Epidermal melanocyte (primary cell): ENCODE data around the gene ADAMTSL4.
"Not testable (repeated sequence)": the region's sequence is repeated elsewhere in the genome, so short reads cannot be mapped to it uniquely, and the experiment has no call there.

Source experiments
- DNase-seq: peaks from one replicate; pipeline ENCODE4 v3.0.0; 2011; ENCODE audit warnings: low spot score; ENCODE audit not compliant: insufficient read length

Gene ADAMTSL4

DNA sequence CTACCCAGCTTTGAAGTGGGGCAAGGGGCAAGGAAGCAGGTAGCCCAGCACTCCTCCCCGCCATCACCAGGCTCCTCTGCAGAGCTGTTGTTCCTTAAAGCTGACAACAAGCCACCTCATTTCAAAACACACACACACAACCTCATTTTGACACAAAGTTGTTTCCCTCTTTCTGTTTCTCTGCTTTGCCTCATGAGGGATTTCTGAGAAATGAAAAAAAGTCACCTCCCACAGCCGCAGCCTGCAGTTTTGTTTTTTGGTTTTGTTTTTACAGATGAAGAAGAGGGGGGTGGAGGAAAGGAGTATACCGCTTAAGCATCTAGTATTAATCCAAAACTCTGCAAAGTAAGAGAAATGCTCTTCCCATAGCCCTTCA, 18.1 kb downstream of the ADAMTSL4 start:
- DNase-seq, result no peak

DNA sequence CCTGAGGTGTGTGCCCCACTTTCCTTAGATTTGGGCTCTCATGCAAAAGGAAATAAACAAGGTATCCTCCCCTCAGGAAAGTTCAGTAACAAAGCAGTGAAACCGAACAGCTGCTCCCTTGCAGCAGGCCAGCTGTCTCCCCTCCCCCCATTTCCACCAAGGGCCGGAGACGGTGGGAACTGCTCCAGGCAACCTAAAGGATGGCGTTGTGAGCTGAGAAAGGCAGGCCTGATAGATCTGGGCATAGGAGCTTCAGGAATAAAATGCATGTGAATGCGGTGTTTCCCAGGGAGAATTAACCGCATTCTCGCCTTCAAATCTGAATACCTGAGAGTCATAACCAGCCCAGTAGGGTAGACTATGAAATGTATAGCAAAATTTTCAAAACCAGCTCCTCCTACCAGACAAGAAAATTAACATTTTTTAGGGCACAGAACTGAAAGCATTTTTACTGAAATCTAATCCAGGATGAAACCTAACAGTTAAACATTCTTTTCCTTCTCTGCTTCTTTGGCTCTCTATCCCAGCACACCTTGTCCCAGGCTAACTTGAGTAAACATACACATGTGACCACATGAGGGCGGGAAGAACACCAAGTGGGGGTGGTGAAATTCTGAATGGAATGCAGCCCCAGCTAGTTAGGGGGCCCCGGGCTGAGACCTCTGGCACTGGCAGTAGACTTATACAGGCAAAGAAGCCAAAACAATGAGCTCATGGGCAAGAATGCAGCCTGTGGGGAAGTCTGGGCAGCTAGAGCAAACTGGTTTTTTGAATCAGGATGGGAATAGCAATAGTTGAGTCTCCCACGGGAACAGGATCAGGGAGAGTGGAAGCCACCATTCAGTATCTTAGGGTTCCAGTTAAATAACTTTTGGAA, 18.7 kb downstream of the ADAMTSL4 start:
- peak; percentile 63 for DNase-seq

DNA sequence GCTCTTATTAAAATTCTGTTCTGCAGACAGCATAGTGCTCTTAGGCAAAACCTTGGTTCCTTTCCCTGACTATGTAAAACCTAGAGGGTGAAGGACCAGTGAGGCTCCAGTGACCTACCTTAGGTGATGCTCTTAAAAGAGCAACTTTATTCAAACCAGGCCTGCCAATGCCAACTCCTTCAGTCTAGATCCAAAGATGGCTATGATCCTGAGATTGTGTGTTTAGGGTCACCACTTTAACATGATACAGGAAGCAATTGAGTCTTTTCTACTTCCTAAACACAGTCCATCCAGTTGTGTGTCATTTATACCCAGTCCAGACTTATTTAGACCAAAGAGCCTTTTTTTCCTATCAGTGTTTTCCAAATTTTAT, 19.4 kb downstream of the ADAMTSL4 start:
- no peak for DNase-seq

DNA sequence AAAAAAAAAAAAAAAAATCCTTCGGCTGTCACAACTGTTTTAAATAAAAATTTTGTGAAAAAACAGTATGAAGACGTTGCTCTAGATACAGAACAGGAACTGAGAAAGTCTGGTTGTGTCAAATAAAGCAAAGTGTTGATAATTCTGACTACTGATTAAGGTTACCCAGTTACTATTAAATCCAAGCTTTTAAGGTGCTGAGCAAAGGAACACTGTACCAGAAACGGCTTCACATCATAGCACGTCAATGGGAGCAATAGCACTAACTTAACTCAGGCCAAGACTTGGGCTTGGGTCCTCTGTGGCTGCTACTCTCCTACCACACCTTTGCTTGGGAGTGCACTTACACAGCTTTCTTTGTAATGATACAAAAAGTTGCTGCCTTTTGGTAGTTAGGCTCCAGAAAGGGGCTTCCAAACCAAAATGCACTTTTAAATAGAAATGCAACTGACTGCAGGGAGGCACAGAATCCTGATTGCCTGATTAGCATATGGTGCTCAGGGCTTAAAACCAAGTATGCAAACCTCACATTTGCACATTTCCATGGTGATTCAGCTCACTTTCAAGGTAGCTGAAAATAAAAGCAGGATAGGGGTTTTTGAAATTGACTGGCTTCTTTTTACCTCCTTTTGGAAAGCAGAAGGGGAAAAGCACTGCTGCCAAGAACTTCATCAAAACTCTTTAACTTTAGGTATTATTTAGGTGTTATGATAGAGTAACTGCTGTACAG, 23.9 kb downstream of the ADAMTSL4 start:
- no peak for DNase-seq

DNA sequence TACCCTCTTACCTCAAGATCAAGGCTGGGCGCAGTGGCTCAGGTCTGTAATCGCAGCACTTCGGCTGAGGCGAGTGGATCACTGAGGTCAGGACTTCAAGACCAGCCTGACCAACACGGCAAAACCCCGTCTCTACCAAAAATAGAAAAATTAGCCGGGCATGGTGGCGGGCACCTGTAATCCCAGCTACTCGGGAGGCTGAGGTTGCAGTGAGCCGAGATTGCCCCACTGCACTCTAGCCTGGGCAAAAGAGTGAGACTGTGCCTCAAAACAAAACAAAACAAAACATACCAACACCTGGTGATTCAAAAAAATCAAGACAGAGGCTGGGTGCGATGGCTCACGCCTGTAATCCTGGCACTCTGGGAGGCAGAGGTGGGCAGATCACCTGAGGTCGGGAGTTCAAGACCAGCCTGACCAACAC, 24.5 kb downstream of the ADAMTSL4 start:
- not testable (repeated sequence) for DNase-seq

DNA sequence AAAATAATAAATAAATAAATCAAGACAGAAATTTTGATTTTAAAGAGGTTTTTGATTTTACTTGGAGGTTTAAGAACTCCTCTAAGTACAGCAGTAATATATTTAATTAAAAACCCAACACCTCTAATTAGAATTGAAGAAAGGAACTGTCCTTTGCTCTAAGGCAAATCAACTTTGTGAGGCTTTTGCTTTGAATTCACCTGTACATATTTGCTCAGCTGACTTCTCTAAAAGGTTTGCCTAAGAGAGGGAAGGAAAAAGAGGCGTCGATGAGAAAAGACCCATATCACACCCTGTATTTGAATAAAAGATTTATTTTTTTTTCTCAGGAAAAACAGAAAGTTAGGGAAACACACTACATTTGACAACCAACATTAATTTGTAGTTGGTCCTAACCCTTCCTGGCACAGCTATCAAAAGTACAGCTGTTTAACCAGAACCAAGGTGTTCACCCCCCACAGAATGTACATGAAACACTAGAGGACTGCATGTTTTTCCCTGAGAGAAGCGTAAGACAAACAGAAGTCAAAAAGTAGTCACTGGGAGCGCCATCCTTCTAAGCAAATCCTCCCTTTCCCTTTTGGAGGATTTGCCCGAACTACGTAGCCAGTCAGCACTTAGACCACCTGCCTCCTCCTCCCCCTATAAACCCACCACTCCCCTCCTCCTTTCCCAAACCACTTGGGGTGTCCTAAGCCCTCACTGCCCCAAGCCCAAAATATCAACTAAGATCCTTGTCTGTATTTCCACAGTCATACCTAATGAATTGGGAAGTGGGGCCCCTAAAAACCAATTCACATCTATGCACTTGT, 25.3 kb downstream of the ADAMTSL4 start:
- no peak for DNase-seq

DNA sequence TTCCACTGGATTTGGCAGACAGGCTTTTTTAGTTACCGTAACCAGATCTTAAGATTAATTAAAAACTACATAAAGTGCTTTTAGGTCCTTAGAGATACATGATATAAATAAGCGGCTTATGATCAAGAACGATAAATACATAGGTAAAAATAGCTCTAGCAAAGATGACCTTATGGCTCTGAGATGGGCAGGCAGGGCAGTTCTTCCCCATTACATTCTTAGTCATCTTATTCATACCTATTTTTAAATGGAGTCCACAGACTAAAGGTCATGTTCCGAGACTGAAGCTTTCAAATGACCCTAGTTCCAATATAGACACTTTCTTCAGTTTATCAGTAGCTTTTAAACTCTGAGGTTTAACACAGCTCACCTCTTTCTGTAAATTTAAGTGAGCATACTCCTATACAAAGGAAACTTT, 25.9 kb downstream of the ADAMTSL4 start:
- no peak for DNase-seq

DNA sequence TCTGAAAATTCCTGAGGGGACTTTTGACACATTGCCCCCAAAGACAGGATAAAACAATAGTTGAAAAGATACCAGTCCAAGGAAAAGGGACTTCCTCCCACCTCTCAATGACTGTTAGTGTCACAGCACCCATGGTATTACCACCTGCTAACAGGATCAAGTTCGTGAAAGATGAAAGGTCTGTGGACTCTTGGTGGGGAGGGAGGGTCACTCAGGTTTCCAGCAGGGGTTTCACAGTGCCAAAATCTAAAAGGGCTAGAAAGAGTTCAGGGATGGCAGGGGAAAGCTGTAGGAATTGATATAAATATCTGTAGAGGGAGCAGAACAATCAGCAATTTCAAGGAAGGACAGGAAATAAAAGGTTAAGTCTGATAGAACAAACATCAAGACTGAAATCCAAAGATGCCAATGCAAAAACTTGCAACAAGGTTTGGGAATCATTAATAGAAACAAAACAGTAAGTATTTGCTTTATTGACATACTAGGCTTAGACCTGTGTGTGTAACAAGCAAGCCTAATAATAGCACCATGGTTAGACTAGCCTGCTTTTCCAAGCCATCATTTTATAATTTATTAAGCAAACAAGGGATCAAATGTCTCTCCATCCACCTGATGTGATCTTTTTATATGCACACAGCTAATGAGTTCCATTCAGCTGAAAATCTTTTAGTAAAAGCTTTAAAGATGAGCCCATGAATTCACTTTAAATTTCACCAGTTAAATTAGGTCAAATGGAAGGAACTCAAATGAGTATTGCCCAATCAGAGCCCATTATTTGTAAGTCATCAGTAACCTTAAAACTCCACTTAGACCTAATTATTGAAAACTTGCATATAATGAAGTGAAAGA, 26.5 kb downstream of the ADAMTSL4 start:
- DNase-seq, result no peak

DNA sequence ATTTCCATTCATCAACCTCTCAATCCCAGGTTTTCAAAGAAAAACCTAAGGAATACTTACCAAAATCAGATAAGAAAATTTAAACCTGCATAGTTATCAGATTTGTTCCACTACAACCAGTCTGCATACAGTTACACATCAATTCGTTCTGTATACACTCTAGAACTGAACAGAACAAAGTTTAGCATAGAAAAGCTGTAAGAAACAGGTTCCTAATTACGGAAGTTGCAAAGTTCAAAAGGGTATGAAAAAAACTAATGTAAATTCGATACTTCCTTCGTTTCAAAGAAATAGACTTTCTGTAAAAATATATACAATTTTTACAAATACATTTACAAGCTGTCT, 27.1 kb downstream of the ADAMTSL4 start:
- DNase-seq, result no peak

DNA sequence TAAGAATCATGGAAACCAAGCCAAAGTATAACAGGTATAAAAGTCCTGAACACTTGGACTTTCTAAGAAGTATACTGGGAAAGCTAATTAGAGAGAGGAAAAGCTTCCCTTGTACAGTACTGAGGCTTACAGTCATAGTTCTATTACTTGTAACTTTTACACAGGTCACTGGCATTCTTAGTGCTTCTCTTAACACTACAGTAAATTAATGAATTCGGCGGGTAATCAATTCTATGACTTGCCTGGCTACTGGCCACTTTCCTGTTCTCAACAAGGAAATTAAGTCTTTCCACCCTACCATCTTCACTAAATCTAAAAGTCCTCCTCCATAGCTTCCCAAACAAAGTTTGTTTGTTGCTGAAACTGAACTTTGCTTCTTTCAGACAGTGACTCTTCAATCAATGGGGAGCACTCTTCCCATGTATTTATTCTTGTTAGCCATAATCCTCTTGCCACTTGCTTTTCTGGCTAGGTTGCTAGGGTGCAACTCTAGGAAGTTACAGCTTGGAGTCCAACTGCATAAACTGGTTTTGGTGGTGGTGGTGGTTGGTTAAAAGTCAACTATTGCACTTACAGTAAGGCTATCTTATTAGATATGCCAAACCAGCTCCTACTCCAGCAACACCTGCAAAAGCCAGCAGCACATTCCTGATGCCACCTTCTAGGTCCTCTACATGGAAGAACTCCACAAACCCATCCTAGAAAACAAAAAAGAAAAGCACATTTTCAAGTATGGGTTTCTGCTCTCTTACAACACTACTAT, 27.8 kb downstream of the ADAMTSL4 start:
- no peak for DNase-seq

DNA sequence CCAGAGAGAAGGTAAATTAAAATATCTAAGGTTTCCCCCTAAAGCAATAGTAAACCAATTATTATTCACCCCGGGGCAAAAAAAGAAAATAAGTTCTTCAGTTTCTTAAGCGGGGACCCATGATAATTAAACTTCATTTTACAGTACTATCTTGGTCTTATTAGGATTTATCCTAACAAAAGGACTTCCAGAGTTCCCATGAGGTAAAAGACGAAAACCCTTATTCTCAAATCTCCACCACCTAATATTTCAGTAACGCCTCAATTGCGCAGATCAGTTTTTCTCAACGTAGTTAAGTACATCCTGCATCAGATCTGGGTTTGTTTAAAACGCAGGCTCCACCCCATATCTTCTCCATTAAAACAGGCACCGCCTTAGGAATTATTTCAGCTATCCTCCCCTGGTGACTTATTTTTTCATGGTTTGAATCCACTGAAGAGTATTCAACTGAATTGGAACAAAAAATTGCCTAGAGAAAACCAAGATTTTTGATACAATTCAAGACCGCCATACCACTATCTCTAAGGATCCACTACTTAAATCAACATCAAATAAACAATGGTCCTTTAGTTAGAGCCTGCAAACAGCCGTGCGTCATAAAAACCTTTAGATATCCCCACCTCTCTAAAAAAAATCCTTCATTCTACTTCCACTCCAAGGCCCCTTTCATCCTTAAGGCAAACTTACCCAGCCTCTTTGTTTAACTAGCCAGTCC, 28.5 kb downstream of the ADAMTSL4 start:
- peak; percentile 43 for DNase-seq

DNA sequence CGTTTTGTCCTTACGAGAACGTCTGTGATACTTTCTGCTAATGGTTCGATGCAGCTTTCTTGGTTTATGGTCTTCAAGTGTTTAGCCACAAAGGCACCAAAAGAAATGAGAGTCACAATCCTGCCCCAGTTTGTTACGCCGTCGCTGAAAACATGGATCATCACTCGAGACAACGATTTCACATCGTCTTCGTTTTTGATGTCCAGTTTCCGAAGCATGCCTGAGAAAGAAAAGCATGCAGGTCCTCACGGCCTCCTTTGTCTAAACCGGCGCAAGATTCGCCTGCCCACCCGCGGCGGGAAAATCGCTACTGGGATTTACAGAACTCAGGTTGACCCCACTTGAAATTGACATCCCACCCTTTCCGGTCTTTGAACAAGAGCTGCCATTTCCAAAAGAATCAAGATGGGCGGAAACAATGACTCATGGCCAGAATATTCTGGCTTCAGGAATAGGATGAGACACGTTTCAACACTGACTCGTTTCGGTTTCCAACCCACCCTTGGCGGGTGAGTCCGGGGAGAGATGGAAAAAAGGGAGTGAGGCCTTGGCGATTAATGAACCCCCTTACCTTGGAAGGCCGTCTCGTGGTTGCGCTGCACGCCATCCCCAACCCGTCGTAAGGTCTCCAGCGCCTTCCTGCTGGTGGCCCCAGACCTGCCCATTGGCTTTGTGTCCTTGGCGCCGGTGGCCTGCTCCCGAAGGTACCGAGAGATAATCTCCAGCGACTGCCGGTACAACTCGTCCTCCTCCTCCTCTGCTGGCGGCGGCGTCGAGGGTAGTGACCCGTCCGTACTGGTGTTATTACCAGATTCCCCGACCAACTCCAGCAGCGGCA, 29.3 kb downstream of the ADAMTSL4 start:
- no peak for DNase-seq

DNA sequence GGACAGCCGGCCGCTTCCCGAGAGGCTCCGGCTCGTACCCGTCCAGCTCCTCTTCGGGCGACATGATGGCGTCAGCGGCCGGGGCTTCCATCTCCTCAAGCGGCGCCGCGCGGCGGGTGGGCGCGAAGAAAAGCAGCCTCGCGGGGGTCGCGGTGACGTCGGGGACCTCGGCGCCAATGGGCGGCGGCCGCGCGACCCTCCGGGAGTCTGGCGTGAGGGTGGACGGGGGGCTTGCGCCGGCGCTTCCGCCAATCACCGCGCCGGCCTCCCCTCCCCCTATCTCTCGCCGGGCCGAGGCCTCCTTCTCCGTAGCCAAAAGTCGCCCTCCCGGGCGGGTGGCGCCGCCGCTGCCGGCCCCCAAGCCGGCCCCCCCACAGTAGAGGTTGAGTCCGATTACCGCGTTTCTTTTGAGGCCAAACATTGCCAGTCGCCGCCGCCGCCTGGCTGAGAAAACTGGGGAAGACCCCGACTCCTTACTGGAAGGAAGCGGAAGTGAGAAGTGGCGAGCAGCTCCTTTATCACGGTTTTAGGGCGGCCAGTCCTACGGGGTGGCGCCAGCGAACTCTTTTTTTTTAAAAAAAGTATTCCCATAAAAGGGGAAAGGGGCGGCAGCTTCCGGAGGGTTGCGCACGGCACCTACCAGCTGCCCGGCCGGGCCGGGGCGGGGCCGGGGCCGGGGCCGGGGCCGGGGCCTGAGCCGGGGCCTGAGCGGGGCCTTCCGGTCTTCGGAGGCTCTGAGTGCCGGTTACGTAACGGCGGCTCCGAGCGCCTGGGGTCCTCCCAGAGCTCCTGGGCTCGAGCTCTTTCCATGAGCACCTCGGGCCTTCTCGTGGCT, 30.1 kb downstream of the ADAMTSL4 start, which contains the start of gene MCL1:
TSS of gene MCL1 (minus strand) at position 501 of the 835 bp plus-strand sequence. CDS start at position 421, 80 bp downstream.
- peak; percentile 90 for DNase-seq

DNA sequence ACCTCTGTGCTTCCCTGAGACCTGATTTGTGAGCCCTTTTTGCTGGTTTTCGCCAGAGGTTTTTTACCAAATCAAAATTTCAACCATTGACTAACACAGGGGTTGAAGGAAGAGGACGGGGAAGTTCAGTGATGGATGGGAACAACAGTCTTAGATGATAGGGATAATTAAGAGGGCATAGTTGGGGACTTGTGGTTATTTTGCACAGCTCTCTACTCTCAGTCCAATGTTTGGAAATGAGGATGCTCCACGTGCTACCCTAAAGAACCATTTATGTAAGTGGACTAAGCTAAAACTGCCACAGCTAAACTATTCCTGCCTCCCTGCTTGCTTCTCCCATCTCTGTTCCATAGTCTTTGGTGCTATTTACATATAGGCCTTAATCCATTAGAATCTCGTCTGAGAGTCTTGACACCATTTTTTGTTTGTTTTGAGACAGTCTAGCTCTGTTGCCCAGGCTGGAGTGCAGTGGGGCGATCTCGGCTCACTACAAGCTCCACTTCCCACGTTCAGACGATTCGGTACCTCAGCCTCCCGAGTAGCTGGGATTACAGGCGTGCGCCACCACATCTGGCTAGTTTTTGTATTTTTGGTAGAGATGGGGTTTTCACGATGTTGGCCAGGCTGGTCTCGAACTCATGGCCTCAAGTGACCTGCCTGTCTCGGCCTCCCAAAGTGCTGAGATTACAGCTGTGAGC, 30.9 kb downstream of the ADAMTSL4 start:
- no peak for DNase-seq

DNA sequence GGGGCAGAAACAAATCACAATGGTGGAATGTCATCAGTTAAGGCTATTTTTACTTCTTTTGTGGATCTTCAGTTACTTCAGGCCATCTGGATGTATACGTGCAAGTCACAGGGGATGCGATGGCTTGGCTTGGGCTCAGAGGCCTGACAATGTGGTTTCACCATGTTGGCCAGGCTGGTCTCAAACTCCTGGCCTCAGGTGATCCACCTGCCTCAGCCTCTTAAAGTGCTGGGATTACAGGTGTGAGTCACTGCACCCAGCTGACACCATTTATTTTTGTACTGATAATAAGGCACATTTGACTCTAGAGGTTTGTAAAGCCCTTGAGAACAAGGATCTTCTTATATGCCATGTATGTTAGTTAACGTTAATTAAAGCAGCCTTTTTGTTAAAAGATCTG, 31.8 kb downstream of the ADAMTSL4 start:
- not testable (repeated sequence) for DNase-seq

DNA sequence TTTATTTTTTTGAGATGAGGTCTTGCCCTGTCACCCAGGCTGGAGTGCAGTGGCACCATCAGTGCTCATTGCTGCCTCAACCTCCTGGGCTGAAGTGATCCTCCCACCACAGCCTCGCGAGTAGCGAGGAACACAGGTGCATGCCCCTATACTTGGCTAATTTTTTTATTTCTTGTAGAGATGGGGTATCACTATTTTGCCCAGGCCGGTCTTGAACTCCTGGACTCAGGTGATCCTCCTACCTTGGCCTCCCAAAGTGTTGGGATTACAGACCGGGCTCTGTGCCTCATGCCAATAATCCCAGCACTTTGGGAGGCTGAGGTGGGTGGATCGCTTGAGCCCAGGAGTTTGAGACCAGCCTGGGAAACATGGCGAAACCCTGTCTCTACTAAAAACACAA, 32.2 kb downstream of the ADAMTSL4 start:
- DNase-seq, result not testable (repeated sequence)

DNA sequence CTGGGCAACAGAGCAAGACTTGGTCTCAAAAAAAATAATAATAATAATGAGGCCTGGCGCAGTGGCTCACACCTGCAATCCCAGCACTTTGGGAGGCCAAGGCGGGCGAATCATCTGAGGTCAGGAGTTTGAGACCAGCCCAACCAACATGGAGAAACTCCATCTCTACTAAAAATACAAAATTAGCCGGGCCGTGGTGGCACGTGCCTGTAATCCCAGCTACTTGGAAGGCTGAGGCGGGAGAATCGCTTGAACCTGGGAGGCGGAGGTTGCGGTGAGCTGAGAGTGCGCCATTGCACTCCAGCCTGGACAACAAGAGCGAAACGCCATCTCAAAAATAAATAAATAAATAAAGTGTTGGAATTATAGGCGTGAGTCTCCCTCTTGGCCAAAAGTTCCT, 32.8 kb downstream of the ADAMTSL4 start:
- not testable (repeated sequence) for DNase-seq
